Tongue (tissue), 2 donors: ENCODE results near the gene ARSG. TPM values are rescaled to one million over a fixed set of nuclear protein-coding genes. Genes with fewer than 3 reads are reported as not detected.
"Not testable (repeated sequence)": the region's sequence is repeated elsewhere in the genome, so short reads cannot be mapped to it uniquely, and the experiment has no call there.

ENCODE experiments used
- DNase-seq: peaks from one replicate; pipeline ENCODE4 v3.0.0-alpha.2; 2015
- total RNA-seq: library from RNA; depleted of rRNA; stranded (reverse); fragments of >200 nt; gene quantifications from one replicate; pipeline ENCODE4 v1.2.3, GENCODE V29; 2014

Gene ARSG
- total RNA-seq, 1 donor from 2014 or later: 21.3 TPM

- DNase-seq: peak; percentile 47
Measured at GRCh38 chr17:68306819-68307218, 15.5 kb downstream of the ARSG start.

GRCh38 chr17:68307443-68307842 is 16.1 kb downstream of the ARSG start:
- DNase-seq: no peak

GRCh38 chr17:68308486-68308885 is 17.2 kb downstream of the ARSG start:
- DNase-seq: not testable (repeated sequence)

- DNase-seq: not testable (repeated sequence)
Measured at GRCh38 chr17:68309066-68309670, 17.9 kb downstream of the ARSG start.

GRCh38 chr17:68310152-68310551 is 18.9 kb downstream of the ARSG start:
- no peak for DNase-seq

GRCh38 chr17:68314916-68315535 is 23.7 kb downstream of the ARSG start:
- no peak for DNase-seq

GRCh38 chr17:68315930-68316329 is 24.6 kb downstream of the ARSG start:
- no peak for DNase-seq

- no peak for DNase-seq
Measured at GRCh38 chr17:68317458-68317857, 26.2 kb downstream of the ARSG start.

- DNase-seq: no peak
Measured at GRCh38 chr17:68318103-68318991, 27.1 kb downstream of the ARSG start.

- DNase-seq: peak; percentile 34
Measured at GRCh38 chr17:68319410-68320162, 28.3 kb downstream of the ARSG start.

- no peak for DNase-seq
Measured at GRCh38 chr17:68320311-68320865, 29.1 kb downstream of the ARSG start.

- DNase-seq: no peak
Measured at GRCh38 chr17:68320943-68321555, 29.8 kb downstream of the ARSG start.

GRCh38 chr17:68321556-68321954 is 30.3 kb downstream of the ARSG start:
- no peak for DNase-seq

- no peak for DNase-seq
Measured at GRCh38 chr17:68322630-68323029, 31.3 kb downstream of the ARSG start.

- no peak for DNase-seq
Measured at GRCh38 chr17:68324114-68324513, 32.8 kb downstream of the ARSG start.

- DNase-seq: no peak
Measured at GRCh38 chr17:68324654-68325336, 33.5 kb downstream of the ARSG start.

- DNase-seq: no peak
Measured at GRCh38 chr17:68325961-68326360, 34.7 kb downstream of the ARSG start.

- no peak for DNase-seq
Measured at GRCh38 chr17:68326681-68327080, 35.4 kb downstream of the ARSG start.

- DNase-seq: no peak
Measured at GRCh38 chr17:68327823-68328557, 36.7 kb downstream of the ARSG start.

- DNase-seq: no peak
Measured at GRCh38 chr17:68328676-68329075, 37.4 kb downstream of the ARSG start.
